Stimulated activated naive CD8-positive, alpha-beta T cell treated with anti-CD3 and anti-CD28 coated beads, Interleukin-15, Interleukin-2, amounts not matched to agents 100 ng/mL and 50 ng/mL, for 24 hours (primary cell): ENCODE data around the gene BGN.

Experiments used
- H3K27ac Mint-ChIP-seq: one replicate; pipeline ENCODE4 v1.8.0; 2021; ENCODE audit warnings: mild to moderate bottlenecking, mixed read lengths
- H3K27me3 Mint-ChIP-seq: one replicate; pipeline ENCODE4 v1.8.0; 2021; ENCODE audit warnings: mixed read lengths
- H3K36me3 Mint-ChIP-seq: one replicate; pipeline ENCODE4 v1.8.0; 2021; ENCODE audit warnings: low read depth, mixed read lengths
- H3K4me1 Mint-ChIP-seq: one replicate; pipeline ENCODE4 v1.8.0; 2021; ENCODE audit warnings: low read depth, mixed read lengths
- H3K4me3 Mint-ChIP-seq: one replicate; pipeline ENCODE4 v1.8.0; 2021; ENCODE audit warnings: mild to moderate bottlenecking, mixed read lengths
- H3K9me3 Mint-ChIP-seq: one replicate; pipeline ENCODE4 v1.8.0; 2021; ENCODE audit warnings: mixed read lengths

BGN gene

DNA sequence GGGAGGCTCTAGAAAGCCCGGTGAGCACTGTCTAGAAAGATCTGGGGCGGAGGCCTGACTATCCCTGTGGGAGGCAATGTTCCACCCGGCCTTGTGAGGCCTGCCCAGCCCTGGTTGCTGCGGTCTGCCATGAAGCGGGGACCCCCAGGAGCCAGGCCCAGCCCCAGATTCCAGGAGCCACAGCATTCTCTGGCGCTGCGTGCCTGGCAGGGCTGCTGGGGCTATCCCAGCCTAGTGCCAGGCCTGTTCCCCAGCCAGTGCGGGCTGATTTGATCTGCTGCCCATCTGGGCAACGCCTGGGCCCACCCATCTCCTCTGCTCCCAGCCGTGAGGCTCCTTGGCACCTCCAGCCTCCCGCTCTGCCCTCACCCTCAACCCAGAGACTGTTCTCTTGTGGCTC, 42.3 kb downstream of the BGN start:
- H3K9me3 Mint-ChIP-seq: no peaks in the 10 kb centered on the region
- no peaks in the 10 kb centered on the region for H3K36me3 Mint-ChIP-seq
- no peaks in the 10 kb centered on the region for H3K27me3 Mint-ChIP-seq
- H3K27ac Mint-ChIP-seq: no peak overlapping the region
- no peaks in the 10 kb centered on the region for H3K4me1 Mint-ChIP-seq
- H3K4me3 Mint-ChIP-seq: no peak overlapping the region

DNA sequence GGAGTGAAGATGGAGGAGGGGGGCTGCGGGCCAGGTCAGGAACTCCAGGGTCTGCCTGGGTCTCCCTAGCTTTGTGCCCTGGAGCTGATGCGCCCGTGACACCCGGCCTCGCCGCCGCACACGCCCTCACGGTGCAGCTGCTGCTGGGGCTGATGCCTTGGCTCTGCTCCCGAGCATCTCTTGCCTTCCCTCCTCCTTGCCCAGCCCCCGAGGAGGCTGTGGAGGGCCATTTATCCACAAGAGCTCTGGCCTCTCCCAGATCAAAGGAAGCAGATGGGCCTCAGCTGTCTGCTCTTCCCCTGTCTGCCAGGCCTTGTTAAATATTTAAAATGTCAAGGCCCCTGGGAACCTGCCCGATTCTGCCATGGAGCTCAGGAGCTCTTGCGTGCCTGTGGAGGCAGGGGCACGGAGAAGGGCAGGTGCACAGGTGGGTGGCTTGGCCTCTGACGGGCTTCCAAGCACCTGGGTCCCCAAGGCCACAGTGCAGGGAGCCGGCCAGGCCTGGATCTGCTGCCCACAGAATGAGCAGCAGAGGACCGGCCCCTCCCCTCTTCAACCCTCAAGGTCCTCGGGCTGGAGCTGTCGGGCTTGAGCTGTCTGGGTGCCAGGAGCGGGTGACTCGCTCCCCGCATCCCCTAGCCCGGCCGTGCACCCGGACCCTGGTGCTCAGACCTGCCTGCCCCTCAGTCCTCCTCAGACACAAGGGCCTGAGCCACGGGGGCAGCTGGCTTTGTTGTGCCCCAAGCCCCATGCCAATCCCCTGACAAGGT, 42.9 kb downstream of the BGN start:
- H3K9me3 Mint-ChIP-seq: no peaks in the 10 kb centered on the region
- H3K36me3 Mint-ChIP-seq: no peaks in the 10 kb centered on the region
- H3K4me1 Mint-ChIP-seq: no peaks in the 10 kb centered on the region
- H3K27me3 Mint-ChIP-seq: no peaks in the 10 kb centered on the region
- no peak overlapping the region for H3K4me3 Mint-ChIP-seq
- H3K27ac Mint-ChIP-seq: no peak overlapping the region

- Mint-ChIP-seq H3K4me1 (no peaks in the 10 kb centered on the region), H3K27ac (no peak overlapping the region), H3K36me3 (no peaks in the 10 kb centered on the region), H3K9me3 (no peaks in the 10 kb centered on the region), H3K4me3 (no peak overlapping the region), H3K27me3 (no peaks in the 10 kb centered on the region)
These were observed 43.6 kb downstream of the BGN start for GRCh38 chrX:153538424-153538823.

DNA sequence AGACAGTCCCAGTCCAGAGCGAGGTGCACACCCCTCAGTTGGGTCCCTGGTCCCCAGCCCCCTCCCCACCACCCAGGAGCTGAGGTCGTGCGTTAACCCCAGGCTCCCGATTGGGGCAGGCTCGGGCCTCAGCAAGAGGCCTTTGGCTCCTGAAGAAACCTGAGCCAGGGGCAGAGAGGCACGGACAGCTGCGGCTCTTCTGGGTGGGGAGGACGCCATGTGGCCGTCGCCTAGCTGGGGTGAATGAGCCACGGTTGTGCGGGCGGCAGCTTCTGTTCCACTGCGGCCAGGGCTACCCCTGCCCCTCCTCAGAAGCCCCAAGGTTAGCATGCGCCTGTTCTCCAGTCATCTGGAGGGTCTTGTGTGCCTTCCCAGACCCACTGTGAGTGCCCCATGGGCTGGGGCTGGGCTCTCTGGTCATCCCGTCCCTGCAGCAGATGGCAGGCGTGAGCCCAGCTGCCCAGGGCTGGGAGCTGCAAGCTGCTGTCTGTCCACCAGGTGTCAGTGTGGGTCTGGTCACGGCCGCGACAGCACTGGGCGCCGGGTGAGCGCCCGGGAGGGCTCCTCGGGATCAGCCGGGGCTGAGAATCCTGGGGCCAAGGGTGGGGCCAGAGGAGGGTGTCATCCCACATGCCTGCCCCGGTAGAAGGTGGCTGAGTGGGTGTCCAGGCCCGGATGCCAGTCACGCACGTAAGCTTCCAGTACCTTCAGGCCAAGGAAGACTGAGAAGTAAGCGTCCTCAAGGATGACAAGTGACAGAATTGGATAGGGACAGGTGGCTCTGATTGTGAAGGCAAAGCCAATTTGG, 44.6 kb downstream of the BGN start:
- Mint-ChIP-seq H3K27ac (no peak overlapping the region), H3K4me1 (no peaks in the 10 kb centered on the region), H3K27me3 (no peaks in the 10 kb centered on the region), H3K36me3 (no peaks in the 10 kb centered on the region), H3K4me3 (no peak overlapping the region), H3K9me3 (no peaks in the 10 kb centered on the region)

DNA sequence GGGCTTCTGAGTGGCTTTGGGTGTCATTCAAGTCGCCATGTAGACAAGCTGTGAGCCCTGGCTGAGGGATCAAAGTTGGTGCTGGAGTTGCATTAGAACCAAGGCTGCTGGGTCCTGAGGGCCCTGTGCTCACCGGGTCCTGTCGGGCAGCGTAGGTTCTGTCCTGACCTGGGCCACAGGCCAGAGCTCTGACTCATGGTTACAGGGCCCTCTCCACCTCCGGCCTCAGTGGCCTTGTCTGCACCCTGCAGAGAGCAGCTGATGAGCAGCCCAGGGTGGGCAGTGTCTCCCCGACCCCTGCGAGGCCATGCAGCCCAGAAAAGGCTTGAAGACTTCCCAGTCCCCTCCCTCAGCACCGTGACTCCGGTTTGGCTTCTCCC, 45.2 kb downstream of the BGN start:
- Mint-ChIP-seq H3K27ac (no peak overlapping the region), H3K27me3 (no peaks in the 10 kb centered on the region), H3K9me3 (no peaks in the 10 kb centered on the region), H3K36me3 (no peaks in the 10 kb centered on the region), H3K4me1 (no peaks in the 10 kb centered on the region), H3K4me3 (no peak overlapping the region)

- H3K27me3 Mint-ChIP-seq: no peaks in the 10 kb centered on the region
- H3K4me1 Mint-ChIP-seq: no peaks in the 10 kb centered on the region
- H3K36me3 Mint-ChIP-seq: no peaks in the 10 kb centered on the region
These were observed 49.9 kb downstream of the BGN start for GRCh38 chrX:153544727-153545126.

GRCh38 chrX:153546386-153546785, 51.6 kb downstream of the BGN start:
- Mint-ChIP-seq H3K9me3 (no peaks in the 10 kb centered on the region), H3K27me3 (no peaks in the 10 kb centered on the region), H3K4me1 (no peaks in the 10 kb centered on the region), H3K27ac (no peak overlapping the region), H3K36me3 (no peaks in the 10 kb centered on the region), H3K4me3 (no peak overlapping the region)

More at GRCh38 chrX:153544727-153545126, 49.9 kb downstream of the BGN start:
- Mint-ChIP-seq H3K4me3 (no peak overlapping the region), H3K27ac (no peak overlapping the region), H3K9me3 (no peaks in the 10 kb centered on the region)

DNA sequence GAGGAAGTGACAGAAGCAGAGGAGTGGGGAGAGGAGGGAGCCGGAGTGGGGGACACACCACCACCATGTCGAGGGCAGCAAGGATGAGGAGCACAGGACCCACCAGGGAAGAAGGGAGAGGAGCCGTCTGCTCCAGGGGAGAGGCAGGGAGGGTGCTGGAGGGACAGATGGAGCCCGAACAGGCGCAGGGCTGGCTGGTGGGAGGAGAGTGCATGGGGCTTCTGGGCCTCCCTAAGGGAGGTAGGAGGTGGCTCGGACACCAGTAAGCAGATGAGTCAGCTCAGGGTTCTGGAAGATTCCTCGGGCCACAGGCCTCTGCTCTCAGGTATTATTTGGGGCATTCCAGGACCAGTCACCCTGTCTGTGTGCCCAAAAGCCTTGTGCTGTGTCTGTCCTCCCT, 52.4 kb downstream of the BGN start:
- no peaks in the 10 kb centered on the region for H3K9me3 Mint-ChIP-seq

GRCh38 chrX:153549231-153549630, 54.5 kb downstream of the BGN start:
- H3K4me3 Mint-ChIP-seq: no peak overlapping the region
- H3K27me3 Mint-ChIP-seq: no peaks in the 10 kb centered on the region
- H3K36me3 Mint-ChIP-seq: no peaks in the 10 kb centered on the region
- no peak overlapping the region for H3K27ac Mint-ChIP-seq
- H3K4me1 Mint-ChIP-seq: no peaks in the 10 kb centered on the region
- H3K9me3 Mint-ChIP-seq: no peaks in the 10 kb centered on the region

More for the DNA sequence above, 52.4 kb downstream of the BGN start:
- no peaks in the 10 kb centered on the region for H3K36me3 Mint-ChIP-seq
- H3K27ac Mint-ChIP-seq: no peak overlapping the region
- no peak overlapping the region for H3K4me3 Mint-ChIP-seq
- no peaks in the 10 kb centered on the region for H3K27me3 Mint-ChIP-seq
- H3K4me1 Mint-ChIP-seq: no peaks in the 10 kb centered on the region

- no peaks in the 10 kb centered on the region for H3K9me3 Mint-ChIP-seq
- no peak overlapping the region for H3K4me3 Mint-ChIP-seq
- no peaks in the 10 kb centered on the region for H3K4me1 Mint-ChIP-seq
- no peaks in the 10 kb centered on the region for H3K27me3 Mint-ChIP-seq
- no peak overlapping the region for H3K27ac Mint-ChIP-seq
- no peaks in the 10 kb centered on the region for H3K36me3 Mint-ChIP-seq
These were observed 55.0 kb downstream of the BGN start for GRCh38 chrX:153549807-153550206.

- Mint-ChIP-seq H3K36me3 (no peaks in the 10 kb centered on the region), H3K9me3 (no peaks in the 10 kb centered on the region), H3K27me3 (no peaks in the 10 kb centered on the region), H3K4me1 (no peaks in the 10 kb centered on the region), H3K27ac (no peak overlapping the region), H3K4me3 (no peak overlapping the region)
These were observed 56.4 kb downstream of the BGN start for GRCh38 chrX:153551135-153551534.

DNA sequence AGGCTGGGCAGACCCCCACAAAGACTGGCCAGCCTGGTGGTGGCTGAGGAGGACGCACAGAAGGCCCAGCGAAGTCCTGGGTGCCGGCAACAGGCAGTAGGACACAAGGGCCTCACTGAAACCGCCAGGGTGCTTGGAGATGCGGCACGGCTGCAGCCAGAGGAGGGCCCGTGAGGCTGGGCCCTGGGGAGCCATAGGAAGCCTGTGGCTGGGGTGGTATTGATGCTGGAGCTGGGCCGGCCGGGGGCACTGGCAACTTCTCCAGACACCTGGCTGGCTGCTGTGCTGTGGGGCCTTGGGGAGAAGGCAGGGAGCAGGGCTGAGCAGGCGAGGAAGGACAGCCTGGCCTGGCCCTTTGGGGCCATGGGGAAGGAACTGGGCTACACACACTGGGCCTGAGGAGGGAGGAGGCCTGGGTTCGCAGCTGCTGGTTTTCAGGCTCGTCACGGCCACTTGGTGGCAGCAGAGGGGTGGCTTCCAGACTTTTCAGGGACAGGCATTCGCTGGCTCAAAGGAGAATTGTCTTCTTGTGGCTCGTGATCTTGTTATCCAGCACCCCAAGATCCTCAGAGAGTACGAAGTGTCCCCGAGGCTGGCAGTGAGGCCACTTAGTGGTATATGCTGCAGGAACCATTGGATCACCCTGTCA, 59.9 kb downstream of the BGN start:
- no peak overlapping the region for H3K4me3 Mint-ChIP-seq
- H3K36me3 Mint-ChIP-seq: no peaks in the 10 kb centered on the region
- H3K4me1 Mint-ChIP-seq: no peaks in the 10 kb centered on the region
- H3K27me3 Mint-ChIP-seq: no peaks in the 10 kb centered on the region
- no peak overlapping the region for H3K27ac Mint-ChIP-seq
- no peaks in the 10 kb centered on the region for H3K9me3 Mint-ChIP-seq

DNA sequence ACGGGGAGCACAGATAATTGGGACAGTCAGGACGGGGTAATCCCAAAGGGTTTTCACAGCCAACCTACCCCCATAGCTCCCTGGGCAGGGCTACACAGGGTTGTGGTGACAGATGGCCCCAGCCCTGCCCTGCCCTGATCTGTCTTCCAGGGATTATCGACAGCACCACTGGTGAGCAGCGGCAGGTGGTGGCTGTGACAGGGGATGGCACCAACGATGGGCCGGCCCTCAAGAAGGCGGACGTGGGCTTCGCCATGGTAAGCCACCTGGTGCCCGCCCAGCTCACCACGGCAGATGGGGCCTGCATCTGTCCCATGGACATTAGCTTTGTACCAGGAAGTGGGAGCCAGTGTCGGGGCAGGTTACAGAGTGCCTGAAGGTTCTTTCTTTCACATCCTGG, 62.0 kb downstream of the BGN start:
- no peaks in the 10 kb centered on the region for H3K36me3 Mint-ChIP-seq
- no peaks in the 10 kb centered on the region for H3K9me3 Mint-ChIP-seq
- no peaks in the 10 kb centered on the region for H3K27me3 Mint-ChIP-seq
- no peak overlapping the region for H3K4me3 Mint-ChIP-seq
- no peaks in the 10 kb centered on the region for H3K4me1 Mint-ChIP-seq
- no peak overlapping the region for H3K27ac Mint-ChIP-seq

GRCh38 chrX:153557618-153558355, 63.0 kb downstream of the BGN start:
- Mint-ChIP-seq H3K27me3 (no peaks in the 10 kb centered on the region), H3K36me3 (no peaks in the 10 kb centered on the region), H3K4me1 (no peaks in the 10 kb centered on the region), H3K27ac (no peak overlapping the region), H3K9me3 (no peaks in the 10 kb centered on the region), H3K4me3 (no peak overlapping the region)
